ENCODE measurements around the gene DPYD.

DPYD gene

DNA sequence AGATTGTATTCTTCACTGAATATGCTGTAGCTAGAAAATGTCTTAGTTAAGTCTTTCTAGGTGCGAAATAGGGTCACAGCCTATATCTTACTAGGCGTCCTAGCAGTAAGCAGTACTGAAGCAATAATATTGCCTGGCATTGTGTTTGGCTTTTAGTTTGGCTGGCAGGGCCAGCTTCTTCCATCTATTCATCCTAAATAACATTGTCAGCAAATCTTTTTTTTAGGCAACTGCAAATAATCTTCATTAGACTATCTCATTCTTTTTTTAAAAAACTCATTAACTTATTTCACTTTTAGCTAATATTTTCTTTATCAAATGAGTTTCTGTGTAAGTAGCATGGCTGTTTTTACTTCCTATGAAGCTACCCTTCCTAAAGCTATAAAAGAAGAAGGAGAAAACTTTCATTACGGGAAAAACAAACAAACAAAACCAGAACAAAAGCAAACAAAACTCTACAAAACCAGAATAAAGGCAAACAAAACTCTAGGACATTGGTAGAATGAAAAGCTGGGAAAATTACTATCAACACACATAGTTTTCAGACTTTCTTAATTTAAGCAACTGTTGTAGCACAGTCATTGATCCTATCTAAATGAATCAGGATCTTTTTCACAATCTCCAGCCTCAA lies 506.0 kb downstream of the DPYD start:
- DNase-seq, result no peak

DNA sequence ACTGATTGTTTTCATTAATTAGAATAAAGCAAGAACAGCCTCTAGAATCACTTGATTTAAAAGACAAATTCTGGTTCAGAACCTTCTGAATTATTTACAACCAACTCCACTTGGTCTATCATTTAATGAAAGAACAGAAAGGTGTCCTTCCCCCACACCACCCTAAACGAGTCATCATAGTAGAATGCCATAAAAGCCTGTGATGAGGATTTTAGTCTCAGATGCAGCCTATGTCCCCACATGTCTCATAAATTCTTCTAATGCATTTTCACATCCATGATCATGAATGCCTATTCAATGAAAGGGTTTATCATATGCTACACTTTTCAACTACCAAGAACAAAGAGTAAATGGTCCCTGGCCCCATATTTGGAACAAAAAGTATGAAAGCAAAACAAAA lies 508.1 kb downstream of the DPYD start:
- no peak for DNase-seq

DNA sequence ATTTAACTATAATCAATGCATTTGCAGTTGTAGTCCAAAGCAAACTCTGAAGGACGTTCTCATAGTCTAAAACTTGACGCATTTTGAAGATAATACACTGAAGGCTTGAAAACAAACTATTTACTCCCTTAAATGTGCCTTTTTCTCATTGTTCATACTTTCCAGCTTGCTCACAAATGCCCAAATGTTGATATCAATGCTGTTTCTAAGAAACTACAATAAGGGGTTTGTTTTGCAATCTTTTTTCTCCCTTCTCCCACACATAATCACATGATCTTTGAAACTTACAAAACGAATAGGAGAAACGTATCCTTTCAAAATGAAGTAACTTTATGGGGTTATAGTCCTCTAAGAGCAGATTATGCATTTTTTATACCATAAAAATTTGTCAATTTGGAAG lies 508.7 kb downstream of the DPYD start:
- no peak for DNase-seq

DNA sequence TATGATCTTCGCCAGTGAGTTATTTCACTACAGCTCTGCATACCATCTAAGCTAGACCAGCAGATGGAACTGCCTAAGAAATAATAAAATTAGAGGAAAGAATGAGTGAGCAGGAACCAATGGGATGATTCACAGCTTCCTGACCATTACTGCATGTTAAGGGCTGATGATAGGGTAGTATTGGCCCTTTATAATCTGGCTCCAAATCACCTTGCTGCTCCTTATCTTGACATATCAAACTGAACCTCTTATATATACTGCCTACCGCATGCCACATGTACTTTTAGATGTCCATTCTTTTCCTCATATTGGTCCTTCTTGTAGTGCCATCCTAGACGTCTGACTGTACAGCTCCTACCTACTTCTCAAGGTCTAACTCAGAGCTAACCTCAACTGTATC lies 524.4 kb downstream of the DPYD start:
- DNase-seq, result no peak

DNA sequence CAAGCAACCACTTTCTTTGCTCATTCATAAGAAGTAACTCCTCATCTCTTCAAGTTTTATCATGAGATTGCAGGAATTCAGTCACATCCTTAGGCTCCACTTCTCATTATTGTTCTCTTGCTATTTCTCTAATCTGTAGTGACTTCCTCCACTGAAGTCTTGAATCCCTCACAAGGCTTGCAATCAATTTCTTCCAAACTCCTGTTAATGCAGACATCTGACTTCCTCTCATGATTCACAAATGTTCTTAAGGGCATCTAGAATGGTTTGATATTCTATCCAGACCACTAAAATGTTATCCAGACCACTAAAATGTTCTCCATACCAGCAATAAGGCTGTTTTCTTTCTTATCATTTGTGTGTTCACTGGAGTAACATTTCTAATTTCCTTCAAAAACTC lies 528.1 kb downstream of the DPYD start:
- DNase-seq, result no peak

DNA sequence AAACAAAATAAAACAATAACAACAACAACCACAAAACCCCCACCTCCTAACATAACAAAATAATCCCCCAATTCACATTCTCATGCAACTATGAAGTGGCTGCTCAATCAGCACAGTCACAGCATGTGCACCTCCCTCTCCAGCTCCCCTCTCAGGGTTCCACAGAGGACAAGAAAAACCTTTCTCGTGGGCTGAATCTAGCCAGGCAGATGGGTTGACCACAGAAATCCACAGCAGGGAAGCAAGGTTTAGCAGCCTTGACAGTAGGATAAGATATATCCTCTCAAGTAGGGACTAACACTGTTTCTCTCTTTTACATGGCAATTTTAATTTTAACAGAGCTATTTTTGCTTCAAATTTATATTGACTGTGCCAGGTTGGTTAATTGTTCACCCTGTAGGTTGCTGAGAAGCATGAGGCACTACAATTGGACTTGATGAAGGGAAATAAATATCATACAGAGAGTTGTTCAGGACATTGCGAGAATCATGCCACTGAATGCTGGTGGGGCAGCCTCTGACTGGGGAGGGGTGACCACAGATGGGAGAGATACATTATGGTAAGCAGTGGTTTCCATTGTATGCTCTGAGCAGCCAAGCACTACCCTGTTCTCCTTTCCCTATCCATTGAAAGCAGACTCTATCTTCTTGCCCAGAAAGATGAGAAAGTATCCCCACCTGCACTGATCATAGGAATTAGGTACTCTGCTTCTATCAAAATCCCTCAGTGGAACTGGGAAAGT lies 535.1 kb downstream of the DPYD start:
- no peak for DNase-seq

DNA sequence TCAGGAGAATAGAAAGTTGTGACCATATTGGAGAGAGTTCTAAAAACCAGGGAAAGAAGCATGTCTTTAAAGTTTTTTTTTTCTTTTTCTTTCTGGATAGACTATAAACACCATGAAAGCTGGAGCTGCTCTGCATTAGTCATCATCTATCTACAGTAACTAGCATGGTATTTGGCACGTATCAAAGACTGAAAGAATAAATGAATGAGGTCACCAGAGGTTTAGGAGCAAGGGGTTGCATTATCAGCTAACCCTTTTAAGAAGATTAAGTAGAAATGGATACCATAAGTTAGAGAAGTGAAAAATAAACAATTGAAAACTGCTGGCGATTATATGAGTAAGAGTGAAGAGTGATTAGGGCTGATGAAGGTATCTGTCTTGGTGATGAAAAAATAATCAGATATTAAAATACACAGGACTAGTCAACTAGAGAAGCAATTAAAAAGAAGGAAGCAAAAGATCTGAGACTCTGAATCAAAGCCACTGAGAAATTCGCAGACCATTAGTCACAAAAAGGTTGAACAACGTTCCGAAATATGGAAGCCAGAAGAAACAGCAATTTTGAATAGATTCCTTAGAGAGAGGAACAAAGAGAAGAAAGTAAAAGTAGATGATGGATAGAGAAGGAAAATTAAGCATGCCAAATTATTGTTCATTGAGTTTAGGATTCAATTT lies 536.4 kb downstream of the DPYD start:
- no peak for DNase-seq

DNA sequence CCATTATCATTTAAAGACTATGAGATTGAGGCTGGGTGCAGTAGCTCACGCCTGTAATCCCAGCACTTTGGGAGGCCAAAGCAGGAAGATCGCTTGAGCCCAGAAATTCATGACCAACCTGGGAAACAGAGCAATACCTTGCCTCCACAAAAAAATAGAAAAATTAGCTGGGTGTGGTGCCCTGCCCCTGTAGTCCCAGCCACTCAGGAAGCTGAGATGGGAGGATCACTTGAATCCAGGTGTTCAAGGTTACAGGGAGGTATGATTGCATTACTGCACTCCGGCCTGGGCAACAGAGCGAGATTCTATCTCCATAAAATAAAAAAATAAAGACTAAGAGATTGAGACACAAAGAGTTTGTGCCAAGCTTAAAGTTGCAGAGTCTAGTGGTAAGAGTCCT lies 537.0 kb downstream of the DPYD start:
- DNase-seq, result no peak

DNA sequence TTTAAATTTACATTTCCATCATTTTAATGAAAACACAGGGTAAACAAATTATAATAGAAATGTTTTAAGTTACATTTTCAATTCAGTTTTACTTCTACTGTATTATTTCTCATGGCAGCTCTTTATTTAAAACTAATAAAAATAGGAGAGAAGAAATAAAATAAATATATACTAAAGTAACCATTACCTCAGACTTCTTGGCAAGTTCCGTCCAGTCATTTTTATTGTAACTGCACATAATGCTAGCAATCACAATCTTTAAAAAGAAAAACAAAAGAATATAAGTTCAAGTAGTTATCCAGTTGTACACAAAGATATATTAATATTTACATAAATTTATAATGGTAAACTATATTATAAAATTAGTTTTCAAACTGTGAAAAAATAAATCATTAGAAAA lies 538.6 kb downstream of the DPYD start:
- no peak for DNase-seq

DNA sequence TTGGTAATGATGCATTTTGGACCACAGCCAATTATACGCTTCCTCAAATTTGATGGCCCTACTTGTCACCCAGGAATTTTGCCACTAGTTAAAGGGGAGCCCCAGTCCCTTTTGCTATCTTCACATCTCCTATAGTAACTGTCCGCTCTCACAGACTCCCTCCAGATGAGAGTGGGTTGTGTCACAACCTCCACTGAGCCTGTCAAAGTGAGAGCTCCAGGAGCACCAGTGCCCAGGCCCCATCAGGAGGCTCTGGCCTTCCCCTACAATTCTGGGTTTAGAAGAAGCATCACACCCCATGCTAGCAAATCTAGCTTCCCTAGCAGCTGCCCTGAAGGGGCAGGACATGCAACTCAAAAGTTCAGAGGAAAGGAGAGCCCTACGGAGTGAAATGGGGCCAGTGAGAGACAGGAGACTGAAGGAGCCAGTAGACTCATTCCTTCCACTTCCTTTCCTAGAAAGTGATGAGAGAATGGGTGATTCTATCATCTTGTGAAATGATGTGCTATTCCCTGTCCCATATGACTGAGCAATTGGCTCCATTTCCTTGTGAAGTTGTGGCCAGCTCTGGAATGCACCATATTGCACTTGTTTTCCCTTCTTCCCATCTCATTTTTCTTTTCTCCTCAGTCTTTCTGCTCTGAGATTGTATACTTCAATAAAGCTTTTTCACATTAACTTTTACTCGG lies 541.3 kb downstream of the DPYD start:
- no peak for DNase-seq

DNA sequence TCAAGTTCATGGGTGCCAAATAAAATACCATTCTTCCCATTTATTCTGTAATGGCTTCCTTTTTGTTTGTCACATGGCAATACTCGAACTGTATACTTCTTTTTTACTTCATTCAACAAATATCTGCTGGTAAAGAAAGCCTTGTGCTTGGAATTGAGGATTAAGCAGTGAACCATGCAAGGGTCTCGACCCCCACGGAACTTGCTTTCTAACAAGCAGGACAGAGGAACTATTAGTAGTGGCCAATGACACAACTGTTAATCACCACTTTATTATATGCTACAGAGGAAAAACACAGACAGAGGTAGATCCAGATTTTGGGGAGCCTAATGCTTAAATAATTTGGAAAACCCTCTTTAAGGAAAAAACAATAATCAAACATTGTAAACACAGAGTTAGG lies 542.2 kb downstream of the DPYD start:
- DNase-seq, result no peak

DNA sequence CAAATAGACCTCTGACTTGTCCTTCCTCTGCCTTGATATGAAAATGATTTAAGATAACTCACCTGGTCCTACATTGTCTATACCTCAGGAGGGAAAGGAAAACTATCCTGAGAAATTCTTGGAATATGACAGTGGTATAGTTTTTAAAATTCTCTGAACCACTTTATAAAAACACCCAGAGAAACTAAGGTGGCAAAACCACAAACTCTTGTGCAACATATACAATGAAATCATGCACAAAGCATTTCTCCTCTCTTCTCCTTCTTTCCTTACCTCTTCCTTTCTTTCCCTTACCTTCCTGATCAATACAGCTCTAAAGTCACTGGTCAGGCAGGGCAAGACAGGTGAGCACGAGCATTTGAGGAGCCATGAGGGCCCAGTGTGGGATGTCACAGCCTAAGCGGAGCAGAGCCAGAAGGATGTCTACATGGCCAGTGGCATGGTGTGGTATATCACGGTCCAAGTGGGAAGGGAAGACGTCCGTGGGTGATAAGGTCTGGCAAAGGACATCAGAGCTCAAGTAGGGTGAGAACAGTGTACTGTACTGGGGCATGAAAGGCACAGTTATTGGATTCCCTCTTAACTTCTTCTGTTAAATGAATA lies 543.3 kb downstream of the DPYD start:
- DNase-seq, result no peak

DNA sequence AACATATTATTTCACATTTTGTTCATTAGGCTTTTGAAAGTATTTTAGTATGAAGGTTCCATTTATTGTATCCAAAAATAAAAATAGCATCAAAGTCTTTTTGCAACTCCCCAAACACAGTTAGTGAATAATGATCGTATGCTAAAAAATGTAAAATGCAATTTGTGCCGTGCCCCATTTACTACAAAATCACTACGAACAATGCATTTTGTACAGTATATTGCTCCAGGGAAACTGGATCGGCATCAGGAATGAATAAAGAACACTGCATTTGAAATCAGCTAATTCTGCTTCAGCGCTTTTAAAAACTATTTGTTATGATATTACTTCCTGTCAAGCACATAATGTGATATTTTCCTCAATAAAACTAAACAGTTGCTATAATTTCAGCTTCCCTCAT lies 547.8 kb downstream of the DPYD start:
- no peak for DNase-seq

DNA sequence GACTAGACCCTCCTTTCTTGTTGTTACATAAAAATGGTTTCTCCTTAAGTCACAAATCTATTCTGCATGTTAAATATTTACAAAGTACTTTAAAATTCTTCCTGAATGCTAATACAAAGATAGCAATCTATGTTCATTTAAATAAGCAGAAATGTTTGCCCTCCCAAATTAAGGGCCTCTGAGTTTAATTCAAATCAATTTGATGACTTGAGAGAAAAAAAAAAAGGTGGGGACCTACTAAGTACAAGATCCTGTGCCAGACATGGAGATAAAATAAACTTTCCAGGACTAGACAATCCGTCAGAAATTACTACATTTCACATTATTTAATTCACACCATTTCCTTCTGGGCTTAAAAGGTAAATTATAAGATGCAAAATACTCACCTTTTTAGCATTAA lies 548.3 kb downstream of the DPYD start:
- DNase-seq, result no peak

DNA sequence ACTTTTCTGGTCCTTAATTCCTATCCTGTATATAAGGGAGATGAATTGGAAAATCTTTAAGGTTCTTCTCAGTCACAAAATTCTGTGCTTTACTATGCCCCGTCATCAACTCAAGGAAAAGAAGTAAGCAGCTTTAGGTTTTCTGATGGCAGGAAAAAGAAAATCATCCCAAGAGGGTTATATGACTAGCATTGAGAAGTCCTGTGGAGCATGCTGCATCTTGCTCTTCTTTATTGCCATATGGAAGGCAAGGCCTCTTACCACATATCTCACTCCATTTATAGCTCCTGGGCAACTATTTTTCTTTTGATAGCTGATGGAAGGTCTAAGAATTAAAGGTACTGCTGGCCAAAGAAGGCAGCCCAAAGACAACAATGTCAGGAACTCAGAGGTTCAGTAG lies 552.5 kb downstream of the DPYD start:
- no peak for DNase-seq

DNA sequence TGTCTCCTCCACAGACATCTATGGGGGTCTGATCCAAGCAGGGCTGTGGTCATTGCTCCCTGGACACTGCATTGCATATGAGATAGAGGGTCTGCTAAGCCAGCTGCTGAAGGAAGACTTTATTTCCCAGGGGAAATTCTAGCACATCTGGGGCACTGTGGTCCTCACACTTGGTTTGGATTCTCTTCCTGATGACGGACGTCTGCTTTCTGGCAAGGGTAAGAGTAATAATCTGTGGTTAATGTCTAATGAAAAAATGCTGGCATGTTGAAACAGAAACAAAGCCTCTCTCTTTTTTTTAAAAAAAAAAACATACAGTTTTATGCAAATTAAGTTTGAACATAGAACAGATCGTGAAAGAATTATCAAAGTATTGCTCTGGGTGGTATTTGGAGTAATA lies 553.9 kb downstream of the DPYD start:
- DNase-seq, result no peak

DNA sequence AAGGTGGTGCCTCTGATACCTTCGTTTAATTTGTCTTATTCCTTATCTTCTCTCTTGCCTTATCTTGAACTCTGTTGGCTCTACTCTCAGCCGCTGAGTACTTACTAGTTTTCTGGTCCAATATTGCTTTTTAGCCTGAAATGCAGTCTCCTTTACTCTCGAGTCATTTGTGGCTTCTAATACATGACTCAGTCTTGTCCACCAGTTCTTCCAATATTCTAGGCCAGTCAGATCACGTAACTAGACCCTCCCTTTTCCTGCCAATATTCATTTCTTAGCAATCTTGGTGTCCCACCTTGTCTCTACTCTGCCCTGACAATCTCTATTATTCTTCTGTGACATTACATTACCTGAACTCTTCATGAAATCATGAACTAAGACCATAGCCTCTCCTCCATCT lies 555.8 kb downstream of the DPYD start:
- no peak for DNase-seq

DNA sequence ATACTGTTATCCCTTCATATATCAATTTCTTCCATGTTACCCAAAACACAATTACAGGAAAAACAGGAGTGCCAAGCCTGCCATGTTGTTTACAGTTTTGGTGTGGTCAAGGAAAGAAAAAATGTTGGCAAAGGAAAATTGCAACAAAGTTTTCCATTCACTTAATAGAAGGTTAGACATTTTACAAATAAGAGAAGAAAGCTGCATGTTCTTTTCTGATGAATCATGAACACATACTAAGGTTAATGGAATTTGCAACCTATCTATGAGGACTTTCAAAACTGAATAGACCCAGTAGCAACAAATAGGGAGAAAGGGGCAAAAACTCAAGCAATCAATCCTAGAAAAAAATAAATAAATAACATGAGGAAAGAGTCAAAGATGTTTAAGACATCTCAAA lies 556.7 kb downstream of the DPYD start:
- DNase-seq, result no peak

DNA sequence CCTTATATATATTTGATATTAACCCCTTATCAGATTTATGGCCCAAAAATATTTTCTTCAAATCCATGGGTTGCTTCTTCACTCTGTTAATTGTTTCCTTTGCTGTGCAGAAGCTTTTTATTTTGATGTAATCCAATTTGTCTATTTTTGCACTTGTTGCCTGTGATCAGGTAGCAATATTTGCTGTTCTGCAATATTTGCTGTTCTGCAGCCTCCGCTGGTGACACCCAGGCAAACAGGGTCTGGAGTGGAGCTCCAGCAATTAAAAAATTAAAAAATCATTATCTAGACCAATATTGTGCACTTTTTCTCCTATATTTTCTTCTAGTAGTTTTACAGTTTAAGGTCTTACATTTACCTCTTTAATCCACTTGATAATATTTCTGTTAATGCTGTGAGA lies 564.5 kb downstream of the DPYD start:
- DNase-seq, result no peak

DNA sequence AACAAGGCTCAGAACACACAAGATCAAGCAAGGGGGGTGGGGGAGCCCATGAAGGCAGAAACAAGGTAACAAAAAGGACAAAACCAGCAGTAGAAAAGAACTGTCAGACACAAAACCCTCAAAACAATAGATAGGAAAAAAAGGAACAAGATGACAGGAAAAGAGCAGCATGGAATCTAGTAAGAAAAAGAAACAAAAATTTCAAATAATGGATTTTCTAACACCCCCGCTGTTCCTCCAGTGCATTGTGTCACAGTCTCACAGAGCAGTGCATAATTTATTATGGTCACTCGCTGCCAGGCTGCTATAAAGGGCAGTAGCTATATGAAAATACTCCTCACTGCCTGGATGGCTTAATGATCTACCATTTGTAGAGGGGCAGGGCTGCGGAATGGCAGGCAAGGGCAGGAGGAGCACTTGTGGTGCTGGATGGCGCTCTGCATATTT lies 567.9 kb downstream of the DPYD start:
- DNase-seq, result no peak

DNA sequence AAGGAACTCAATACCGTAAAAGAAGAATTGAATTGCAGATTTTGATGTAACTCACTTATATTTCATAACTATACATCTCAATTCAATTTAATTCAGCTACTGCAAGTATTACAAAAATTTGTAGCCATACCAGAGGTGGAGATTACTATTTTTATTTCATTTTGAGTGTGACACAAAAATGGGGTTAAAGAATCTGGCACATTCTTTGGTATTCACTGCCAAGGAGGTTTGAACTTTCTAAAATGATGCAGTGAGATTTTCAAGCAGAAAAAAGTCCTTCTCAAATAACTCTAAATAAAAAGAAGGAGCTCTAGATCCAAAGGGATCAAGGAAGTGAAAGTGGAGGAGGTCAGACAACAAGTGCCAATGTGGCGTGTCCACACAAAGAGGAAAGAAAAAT lies 569.0 kb downstream of the DPYD start:
- DNase-seq, result no peak

DNA sequence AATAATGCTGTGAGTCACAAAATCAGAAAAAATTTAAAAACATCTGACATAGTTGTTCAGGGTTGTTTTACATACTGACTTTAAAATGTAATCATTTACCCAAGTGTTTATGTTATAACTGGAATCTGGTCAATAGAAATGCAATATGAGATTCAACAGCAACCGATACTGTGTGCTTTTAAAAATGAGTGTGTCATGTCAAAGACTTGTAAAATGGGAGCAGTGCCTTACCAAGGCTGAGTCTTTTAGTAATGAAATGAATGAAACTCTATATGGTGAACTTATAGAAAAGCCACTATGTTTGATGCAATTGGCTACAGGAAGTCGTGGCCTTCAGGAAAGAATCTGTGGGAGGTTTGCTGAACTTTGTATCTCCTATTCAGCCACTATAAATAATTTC lies 570.2 kb downstream of the DPYD start:
- DNase-seq, result no peak

DNA sequence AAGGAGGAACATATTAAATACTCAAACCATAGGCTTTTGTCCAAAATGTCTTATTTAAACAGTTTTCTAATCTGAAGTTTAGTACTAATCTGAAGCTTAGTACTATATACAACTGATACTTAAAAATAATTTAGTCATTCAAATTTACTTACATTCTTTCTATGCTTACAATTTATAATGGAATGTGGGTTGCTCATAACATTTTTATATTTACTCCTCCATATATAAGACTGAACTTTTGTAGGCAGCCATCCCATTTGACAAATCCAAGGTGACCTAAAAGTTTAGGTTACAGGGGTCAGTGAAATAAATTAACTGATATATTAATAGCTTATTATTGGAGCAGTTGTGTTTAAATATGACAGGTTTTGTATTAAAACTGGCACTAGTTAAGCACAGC lies 570.6 kb downstream of the DPYD start:
- no peak for DNase-seq
